HFFc6 (cell line): ENCODE data around the gene RGS6. TPM values are rescaled to one million over a fixed set of nuclear protein-coding genes. Genes with fewer than 3 reads are reported as not detected.

ENCODE experiments used
- DNase-seq: peaks from one replicate; pipeline ENCODE4 v3.0.0-alpha.2; 2018
- H3K27ac Mint-ChIP-seq: 2 replicates; pipeline ENCODE4 v1.8.0; 2020; ENCODE audit warnings: mild to moderate bottlenecking, mixed read lengths
- H3K27me3 Mint-ChIP-seq: 2 replicates; pipeline ENCODE4 v1.8.0; 2021; ENCODE audit warnings: mild to moderate bottlenecking, moderate library complexity, mixed read lengths; ENCODE audit not compliant: insufficient read depth
- H3K36me3 Mint-ChIP-seq: 2 replicates; pipeline ENCODE4 v1.8.0; 2021; ENCODE audit warnings: low read depth, mixed read lengths
- H3K4me1 Mint-ChIP-seq: 2 replicates; pipeline ENCODE4 v1.8.0; 2020; ENCODE audit warnings: low read depth, mixed read lengths
- H3K4me3 Mint-ChIP-seq: 2 replicates; pipeline ENCODE4 v1.8.0; 2020; ENCODE audit warnings: mild to moderate bottlenecking, moderate library complexity, mixed read lengths
- H3K9me3 Mint-ChIP-seq: 2 replicates; pipeline ENCODE4 v1.8.0; 2020; ENCODE audit warnings: mild to moderate bottlenecking, mixed read lengths
- CTCF ChIP-seq: fragments of 200-600 bp; sonication (generic); IDR thresholded peaks from 2 replicates; pipeline ENCODE4 v1.5.0; 2021; ENCODE audit warnings: antibody characterized with exemption, mild to moderate bottlenecking
- total RNA-seq, 6 experiments: library from RNA; stranded (reverse); fragmentation: NEBNext Ultra II Directional; extraction: Animal tissue kit (Norgen Biotek cat#: 25700); gene quantifications; 2 replicates in 1 of 6; 3 replicates in 5 of 6; pipeline ENCODE4 v1.2.3, GENCODE V29; 2021

RGS6 gene
- total RNA-seq, 6 experiments from 2014 or later, result not detected

GRCh38 chr14:72377016-72377415, 444.8 kb downstream of the RGS6 start:
- H3K4me3 Mint-ChIP-seq, result no peak overlapping the region
- H3K9me3 Mint-ChIP-seq, result no peaks in the 10 kb centered on the region
- H3K4me1 Mint-ChIP-seq, result no peaks in the 10 kb centered on the region
- peaks cover 4% of the 10 kb centered on the region; the same call in 1 of the 2 replicates for H3K27me3 Mint-ChIP-seq
- DNase-seq, result no peak
- no peak for TF ChIP-seq CTCF
- H3K36me3 Mint-ChIP-seq, result no peaks in the 10 kb centered on the region
- no peak overlapping the region for H3K27ac Mint-ChIP-seq

GRCh38 chr14:72380456-72380855, 448.2 kb downstream of the RGS6 start:
- no peak overlapping the region for H3K27ac Mint-ChIP-seq
- no peak for TF ChIP-seq CTCF
- DNase-seq, result no peak
- no peaks in the 10 kb centered on the region for H3K27me3 Mint-ChIP-seq
- no peaks in the 10 kb centered on the region for H3K9me3 Mint-ChIP-seq
- H3K36me3 Mint-ChIP-seq, result no peaks in the 10 kb centered on the region
- H3K4me3 Mint-ChIP-seq, result no peak overlapping the region
- H3K4me1 Mint-ChIP-seq, result peaks cover 8% of the 10 kb centered on the region; the same call in 1 of the 2 replicates

- 0 out of 2 replicates have a peak, but pooled peaks cover 2% of the 10 kb centered on the region for H3K27me3 Mint-ChIP-seq
These were observed 451.6 kb downstream of the RGS6 start for GRCh38 chr14:72383865-72384264.

GRCh38 chr14:72387726-72388125, 455.5 kb downstream of the RGS6 start:
- Mint-ChIP-seq H3K4me1 (peaks cover 8% of the 10 kb centered on the region; the same call in 1 of the 2 replicates), H3K4me3 (no peak overlapping the region), H3K27ac (no peak overlapping the region), H3K27me3 (peaks cover 2% of the 10 kb centered on the region; the same call in 1 of the 2 replicates), H3K9me3 (no peaks in the 10 kb centered on the region), H3K36me3 (no peaks in the 10 kb centered on the region)
- no peak for TF ChIP-seq CTCF
- no peak for DNase-seq

More at GRCh38 chr14:72383865-72384264, 451.6 kb downstream of the RGS6 start:
- no peak for DNase-seq
- no peak overlapping the region for H3K27ac Mint-ChIP-seq
- H3K4me3 Mint-ChIP-seq, result peak overlapping the region; percentile 85
- H3K36me3 Mint-ChIP-seq, result no peaks in the 10 kb centered on the region
- peaks cover 8% of the 10 kb centered on the region; the same call in 1 of the 2 replicates for H3K4me1 Mint-ChIP-seq
- no peak for TF ChIP-seq CTCF
- H3K9me3 Mint-ChIP-seq, result no peaks in the 10 kb centered on the region

GRCh38 chr14:72389200-72389599, 457.0 kb downstream of the RGS6 start:
- Mint-ChIP-seq H3K4me1 (peaks cover 3% of the 10 kb centered on the region; the same call in 1 of the 2 replicates), H3K27me3 (peaks cover 2% of the 10 kb centered on the region; the same call in 1 of the 2 replicates), H3K27ac (no peak overlapping the region), H3K9me3 (peaks cover 7% of the 10 kb centered on the region; the same call in 1 of the 2 replicates), H3K36me3 (no peaks in the 10 kb centered on the region), H3K4me3 (no peak overlapping the region)
- no peak for TF ChIP-seq CTCF
- DNase-seq, result no peak
